GM18909 (cell line): ENCODE results near the gene PDZRN4.

ENCODE experiments used
- ATAC-seq: cut with Tn5 transposase; IDR thresholded peaks from one replicate; pipeline ENCODE4 v1.9.1; 2021; ENCODE audit warnings: mild to moderate bottlenecking; ENCODE audit not compliant: unreplicated experiment, poor library complexity

PDZRN4 gene

DNA sequence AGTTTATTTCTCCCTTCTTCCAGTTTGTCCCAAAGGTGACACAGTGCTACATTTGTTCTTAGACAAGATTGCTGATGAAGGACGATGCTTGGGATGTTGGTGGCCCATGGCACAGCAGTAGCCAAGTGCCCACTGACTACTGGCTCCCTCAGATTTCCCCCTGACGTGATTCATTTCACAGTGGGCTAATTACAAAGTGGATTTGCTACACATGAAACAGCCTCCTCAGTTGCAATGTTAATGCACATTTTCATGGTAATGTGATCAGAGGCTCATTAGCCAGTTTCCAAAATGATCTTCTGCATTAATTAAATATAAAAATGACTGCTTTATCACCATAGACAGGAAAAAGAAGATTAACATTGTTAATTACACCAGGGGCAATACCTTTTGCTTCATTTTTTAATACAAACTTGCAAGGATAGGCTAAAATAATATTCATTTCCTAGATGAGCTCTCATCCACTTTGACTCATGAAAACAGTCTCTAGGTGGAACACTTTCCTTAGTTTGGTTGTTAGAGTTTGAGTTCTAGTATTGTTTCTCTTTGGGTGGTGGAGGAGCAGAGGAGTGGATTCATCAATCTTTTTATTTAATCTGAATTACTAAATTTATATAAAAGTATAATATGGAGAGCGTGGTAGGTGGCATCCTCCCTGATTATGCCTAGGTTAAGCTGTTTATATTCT, 250.9 kb downstream of the PDZRN4 start:
- no peak for ATAC-seq

DNA sequence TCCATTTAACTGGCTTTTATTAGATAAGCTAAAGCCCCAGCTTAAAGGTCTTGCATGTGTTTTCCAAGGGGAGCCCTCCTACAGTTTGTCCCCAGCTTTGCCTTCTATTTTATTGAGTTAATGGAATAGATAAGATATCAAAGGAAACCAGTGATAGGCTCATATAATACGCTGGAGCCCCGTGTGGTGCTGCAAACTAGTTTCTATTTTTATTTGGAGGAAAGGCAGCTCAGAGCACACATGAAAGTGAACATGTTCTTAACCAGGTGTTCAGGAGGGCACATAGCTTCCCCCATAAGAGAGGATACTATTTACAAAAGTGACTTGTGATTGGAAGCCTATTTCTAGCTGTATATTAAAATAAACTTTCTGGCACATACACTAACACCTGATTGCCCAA, 251.7 kb downstream of the PDZRN4 start:
- no peak for ATAC-seq

DNA sequence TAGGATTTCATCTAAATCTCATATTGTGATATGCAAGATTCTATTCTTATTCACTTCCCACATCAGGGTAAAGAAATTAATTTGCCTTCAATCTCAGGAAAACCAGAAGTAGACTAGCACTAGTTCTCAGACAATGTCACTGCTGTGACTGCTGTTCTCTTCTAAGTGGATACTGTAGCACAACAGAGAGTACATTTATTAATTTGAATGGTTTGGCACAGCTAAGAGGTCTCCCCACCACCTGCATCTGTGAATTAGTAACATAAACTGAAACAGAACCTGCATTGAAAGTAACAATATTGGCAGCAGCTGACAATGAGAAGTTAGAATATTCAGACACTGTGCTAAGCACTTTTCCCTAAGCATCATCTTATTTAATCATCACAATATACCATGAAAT, 253.1 kb downstream of the PDZRN4 start:
- ATAC-seq, result no peak

DNA sequence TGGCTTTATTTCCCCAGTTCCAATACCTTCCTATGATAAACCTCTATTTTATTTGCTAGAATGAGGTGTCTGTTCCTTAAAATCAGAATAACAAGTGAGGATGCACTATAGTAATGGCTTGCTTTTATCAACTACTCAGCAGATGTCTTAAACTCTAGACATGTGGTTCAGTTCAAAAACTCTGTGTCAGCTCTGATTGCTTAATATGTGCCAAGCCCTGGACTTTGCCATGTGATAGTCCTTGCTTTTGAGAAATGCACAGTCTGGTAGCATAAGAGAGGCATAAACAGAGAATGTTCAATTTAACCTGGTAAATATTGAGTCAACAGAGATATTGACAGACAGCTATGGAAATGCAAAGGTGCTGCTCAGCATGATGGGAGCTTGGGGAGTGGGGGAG, 254.8 kb downstream of the PDZRN4 start:
- no peak for ATAC-seq

DNA sequence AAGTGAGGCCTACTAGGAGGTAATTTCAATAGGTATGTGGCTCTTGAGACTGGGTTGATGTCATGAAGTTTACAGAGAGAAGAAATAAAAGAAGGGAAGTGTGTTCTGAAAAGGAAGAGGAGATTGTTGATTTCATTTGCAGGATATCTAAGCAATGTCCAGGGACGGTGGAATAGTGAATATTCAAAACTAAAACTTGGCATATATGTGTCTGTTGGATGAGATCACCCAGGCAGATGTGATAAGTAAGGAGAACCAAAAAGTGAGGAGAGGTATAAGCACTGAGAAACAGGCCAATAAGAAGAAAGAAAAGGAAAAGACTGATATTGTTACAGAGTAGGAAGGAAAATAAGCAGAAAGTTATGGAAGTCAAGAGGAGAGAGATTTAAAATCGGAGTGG, 255.6 kb downstream of the PDZRN4 start:
- ATAC-seq, result no peak

DNA sequence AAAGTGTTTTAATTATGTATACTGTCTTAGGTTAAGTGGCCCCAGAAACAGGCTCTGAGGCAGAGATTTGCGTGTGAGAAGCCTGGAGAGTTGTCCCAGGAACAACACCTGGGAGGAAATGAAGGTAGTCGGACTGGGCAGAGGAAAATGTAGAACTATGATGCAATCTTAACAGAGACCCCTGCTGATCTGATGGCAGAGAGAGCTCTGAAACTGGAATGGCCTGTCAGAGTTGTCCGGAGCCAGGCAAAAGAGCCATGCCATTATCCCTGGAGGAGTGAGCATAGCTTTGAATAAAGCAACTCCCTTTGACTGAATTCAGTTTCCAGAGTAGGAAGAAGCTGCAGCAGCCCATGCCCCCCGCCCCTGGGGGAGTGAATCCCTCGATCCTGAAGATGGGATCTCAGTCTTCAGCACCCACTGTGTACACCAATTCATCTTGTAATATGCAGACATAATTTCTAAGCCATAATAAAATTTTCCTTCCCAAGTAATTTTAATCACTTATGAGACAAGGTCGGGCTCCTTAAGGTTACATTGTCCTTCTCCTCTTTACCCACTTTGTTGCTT, 264.8 kb downstream of the PDZRN4 start:
- ATAC-seq, result no peak

DNA sequence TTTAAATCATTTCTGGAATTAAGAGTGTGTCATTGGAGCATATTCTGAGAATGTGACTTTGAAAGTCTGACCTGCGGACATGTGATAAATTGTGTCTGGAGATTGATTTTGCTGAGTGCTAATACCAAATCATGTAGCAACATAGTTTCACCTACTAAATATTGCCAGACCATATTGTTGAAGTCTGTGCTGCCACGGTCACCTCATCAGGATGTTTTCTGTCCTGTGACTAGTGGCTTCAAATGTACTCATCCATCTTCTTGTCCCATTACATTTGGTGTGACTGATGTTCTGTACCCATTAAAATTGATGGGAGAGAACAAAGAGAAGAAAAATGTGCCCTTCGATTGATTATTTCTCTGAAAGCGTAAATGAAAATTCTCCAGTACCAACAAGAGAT, 265.3 kb downstream of the PDZRN4 start:
- ATAC-seq, result no peak

DNA sequence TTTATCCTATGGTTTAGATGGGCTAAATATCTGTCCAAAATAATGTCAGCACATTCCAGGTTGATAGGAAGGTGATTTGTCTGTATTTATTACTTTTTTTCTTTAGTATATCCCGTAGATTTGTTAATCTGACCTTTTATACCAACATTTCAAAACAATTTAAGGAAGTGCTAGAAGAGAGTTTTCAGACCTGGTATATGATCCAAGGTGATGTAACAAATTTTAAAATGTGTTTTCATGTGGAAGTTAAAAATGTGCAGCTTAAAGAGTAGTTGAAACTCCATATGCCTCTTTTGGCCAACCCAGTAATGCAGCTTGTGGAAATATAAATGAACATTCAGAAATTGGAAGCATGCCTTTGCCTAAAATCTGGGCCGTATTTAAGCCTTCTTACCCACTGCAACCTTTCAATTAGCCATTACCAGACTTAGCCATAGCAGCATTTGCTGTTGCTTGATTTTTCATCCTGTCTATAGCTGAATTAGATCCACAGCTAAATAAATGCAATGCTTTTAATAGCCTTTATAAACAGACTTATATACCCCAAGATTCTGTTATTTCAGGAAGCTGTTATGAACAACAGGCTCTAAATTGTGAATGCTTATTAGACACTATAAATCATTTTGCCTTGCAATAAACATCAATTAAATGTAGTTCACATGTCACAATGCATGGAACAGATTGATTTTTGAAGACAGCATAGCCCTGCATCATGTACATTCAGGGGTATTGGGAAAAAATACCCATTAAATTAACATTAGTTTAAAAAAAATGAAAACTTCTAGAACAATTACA, 271.2 kb downstream of the PDZRN4 start:
- no peak for ATAC-seq

DNA sequence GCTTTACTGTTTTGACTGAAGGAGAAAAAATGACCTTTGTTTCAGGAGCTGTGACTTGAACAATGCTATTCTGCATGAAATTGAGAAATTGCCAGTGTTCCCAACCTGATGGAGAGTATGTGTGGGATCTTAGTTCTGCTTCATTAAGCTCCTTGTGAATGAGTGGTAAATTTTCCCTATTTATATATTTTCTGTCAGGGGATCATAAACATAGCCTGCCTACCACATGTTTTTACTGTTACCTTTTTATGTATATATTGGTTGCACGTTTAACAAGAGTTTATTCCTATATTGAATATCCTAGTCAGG, 271.7 kb downstream of the PDZRN4 start:
- no peak for ATAC-seq

DNA sequence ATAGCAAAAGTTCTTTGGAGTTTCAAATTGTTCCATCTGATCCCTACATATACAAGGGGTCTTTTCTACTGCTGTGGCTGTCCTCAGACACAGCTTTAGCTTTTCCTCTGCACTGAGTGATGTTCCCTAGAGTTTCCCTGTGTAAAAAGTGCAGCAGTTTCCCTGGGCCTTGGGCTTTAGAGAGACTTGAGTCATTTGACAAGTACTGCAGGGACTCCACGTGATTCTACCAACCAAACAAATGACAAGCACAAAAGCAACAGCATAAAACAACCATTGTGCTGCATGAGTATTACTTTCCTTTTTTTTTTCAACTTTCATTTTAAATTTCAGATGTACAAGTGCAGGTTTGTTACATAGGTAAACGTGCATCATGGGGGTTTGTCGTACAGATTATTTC, 272.8 kb downstream of the PDZRN4 start:
- no peak for ATAC-seq

DNA sequence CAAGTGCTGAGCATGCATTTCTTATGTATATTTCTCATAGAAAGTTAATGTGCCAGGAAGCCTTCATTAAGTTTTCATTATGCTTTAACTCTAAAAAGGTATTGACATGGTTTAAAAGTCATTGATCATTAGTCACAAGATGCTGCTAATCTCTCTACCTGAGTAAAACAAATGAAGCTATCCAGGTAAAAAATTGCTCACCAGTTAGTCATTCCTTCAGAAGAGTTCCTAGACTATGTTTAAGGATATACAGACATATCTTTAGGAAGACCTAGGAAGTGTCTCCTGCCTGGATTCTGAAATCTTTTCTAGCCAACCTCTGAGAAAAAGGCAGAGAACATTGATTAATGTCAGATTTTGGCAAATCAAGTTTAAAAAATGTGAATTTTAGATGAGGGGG, 274.2 kb downstream of the PDZRN4 start:
- ATAC-seq, result no peak

DNA sequence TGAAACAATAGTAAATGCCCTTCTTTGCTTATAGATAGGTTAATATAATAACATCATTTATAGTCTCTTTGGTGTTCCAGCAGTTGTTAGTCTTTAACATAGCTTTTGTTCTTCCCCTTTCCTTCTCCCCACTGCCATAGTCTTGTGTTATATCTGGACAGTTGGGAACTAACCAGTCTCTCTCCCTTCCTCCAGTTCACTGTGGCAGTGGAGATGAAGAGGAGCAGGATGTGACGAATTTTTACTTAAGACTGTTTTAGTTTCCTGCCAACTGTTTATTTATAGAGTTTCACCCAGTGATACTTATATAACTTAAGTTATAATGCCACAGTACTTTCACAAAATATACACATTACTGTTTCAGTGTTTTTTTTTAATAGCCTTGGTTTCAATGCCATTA, 277.4 kb downstream of the PDZRN4 start:
- no peak for ATAC-seq

DNA sequence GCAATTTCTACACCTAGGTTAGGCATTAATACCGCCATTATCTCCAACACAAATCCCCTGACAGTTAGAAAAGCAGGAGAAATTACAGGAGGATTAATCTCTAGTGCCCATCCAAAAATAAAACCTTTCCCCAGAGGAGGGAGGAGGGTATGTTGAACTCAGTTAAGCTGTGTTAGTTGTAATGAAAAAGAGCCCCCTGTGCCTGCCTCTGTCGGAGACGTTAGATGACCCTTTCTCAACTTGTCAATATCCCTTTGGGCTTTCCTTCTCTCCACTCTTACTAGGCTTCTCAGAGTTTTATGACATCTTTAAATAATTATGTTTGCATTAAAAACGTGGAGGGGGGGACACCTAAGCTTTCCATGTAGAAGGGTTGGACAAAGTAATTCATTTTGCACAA, 278.2 kb downstream of the PDZRN4 start:
- ATAC-seq, result no peak

DNA sequence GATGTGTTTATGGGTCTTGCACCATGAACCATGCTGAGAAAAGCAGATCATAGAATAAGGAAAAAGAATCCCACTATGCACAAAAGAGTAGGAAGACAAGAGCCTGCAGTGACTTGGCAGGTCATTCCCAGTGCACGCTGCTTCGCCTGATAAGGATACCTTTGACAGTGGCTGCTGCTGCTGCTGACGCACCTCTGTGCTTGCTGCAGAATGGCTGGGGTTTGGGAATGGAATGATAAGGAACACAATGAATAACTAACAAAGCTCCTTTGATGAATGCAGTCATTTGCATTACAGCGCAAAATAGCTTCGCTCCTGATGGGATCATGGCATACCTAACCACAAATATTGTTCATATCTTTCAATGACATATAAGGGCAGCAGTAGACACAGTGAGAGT, 278.7 kb downstream of the PDZRN4 start:
- no peak for ATAC-seq

DNA sequence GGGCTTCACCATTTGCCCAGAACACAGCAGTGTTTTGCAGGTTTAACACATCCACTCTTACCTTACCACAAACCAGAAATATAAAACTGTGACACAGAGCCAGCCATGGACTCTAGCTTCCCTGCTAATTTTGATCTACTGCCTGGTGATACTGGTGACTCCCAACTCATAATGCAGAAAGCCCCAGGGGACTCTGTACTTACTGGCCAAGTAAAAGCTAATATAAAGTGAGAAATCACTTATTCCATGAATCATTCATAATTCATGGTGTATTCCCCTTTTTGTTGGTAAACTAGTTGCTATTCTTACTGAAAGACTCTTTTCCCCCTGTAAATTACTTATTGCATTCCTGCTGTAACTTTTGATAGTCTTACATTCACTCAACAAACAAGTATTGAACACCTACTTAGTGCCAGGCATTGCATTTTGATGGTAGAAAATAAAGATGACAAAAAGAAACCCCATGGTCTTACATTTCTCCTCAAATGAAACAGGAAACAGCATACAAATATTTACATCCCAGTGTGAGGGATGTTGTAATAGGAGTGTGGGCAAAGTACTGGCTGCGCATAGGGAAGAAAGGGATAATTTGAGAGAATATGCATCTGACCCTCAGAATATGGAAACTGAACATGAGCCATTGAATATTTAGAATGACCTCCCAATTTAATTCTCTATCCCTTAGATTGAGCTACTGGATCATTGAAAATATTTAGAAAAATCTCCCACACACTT, 279.6 kb downstream of the PDZRN4 start:
- ATAC-seq, result no peak

DNA sequence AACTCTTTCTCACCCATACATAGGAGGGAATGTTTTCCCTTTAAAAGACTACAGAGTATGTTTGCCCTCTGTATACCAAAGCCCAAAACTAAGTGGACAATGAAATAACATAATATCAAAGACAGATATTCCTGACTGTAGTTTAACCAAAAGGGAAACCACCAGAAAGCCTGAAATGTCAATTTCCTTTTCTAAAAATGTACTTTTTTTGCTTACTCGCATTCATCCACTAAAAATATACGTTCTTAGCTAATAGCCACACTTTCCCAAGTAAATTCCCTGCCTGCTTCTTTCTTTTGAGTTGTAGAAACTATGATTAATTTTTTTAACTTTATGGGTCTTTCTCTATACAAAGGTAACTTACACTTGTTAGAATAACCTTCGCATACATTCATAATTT, 280.2 kb downstream of the PDZRN4 start:
- no peak for ATAC-seq

DNA sequence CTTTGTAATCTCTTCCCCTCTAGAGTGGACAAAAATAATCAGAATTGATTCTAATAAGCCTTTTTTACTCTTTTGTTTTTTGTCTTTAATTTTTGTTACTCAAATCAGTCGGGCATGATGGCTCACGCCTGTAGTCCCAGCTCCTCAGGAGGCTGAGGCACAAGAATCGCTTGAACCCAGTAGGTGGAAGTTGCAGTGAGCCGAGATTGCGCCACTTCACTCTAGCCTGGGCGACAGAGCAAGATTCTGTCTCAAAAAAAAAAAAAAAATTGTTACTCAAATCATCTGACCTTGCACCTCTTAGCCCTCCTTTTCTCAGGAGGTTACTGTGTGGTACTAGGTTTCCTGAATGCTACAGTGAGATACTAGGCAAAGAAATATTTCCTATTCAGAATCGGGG, 280.6 kb downstream of the PDZRN4 start:
- ATAC-seq, result no peak

DNA sequence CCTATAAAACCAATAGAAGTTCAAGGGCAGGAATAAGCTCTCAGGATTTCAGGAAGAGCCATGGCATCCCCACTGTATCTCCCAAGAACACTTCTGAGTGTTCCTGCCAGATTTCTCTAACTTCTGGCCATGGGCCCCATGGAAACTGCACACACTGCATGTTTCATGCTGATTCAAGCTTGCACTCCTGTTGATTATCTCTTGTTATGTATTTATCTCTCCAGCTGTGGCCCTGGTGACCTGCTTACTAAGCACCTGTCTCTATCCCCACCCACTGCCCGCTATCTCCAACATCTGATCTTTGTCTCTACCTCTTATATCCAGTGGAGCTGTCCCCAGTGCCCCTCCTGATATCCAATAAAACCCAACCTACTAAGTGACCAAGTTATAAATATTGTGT, 285.3 kb downstream of the PDZRN4 start:
- ATAC-seq, result no peak

DNA sequence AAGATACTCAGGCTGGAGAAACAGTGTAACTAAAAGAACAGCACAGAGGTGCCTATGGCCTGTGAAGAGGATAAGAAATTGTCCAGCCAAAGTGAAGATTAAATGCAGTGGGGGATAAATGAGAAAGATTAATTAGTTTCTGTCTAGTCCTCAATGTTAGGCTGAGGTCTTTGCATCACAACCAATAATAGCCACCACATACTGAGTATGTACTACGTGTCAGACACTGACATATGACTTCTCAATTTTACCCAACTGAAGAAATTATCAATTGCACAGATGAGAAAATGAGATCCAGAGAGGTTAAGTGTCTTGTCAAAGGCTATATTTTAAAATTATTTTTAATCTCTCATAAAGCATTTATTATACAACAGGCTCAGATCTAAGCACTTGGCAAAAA, 285.9 kb downstream of the PDZRN4 start:
- ATAC-seq, result no peak

DNA sequence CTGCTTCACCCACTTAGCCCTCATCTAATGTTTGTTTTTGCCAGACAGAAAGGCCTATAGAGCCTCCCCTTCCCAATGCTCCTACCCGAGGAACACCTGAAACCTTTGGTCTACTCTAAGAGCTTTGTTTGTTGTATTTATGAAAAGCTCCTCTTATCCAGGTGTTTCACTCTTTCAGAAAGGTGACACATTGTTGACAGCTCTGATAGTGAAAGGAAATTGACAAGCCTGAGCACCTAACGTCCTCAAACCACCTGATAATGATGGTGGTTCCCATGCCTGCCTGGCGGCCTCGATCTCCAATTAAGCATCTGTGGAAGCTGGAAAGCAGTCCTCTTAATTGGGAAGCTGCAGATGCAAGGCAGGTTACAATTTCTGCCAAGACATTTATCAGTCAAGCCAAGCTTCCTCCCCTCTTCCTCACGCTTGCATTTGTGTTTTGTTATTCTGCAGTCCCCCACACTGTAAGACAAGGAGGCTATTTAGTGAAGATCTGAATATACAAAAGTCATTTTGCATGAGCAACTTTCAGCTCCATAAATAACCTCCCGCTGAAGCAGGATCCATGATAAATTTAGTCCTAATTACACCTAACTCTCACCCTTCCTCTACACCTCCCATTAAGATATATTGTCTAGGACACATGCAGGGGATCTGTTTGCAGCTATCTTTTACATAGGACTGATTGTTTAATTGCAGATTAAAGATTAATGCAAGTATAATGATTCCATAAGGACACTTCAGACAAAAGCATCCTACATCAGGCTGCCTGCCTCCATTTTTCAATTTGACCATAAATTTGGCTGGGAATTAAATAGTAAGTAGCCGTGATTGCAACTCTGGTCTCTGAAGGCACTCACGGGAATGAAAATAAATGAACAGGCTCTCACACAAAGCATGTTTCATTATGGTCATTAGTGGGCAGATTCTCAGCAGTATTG, 288.6 kb downstream of the PDZRN4 start:
- no peak for ATAC-seq
